ENCODE results near the gene LMO7.

The LMO7 gene

GRCh38 chr13:75745387-75745786, 109.3 kb downstream of the LMO7 start:
- no peak for DNase-seq (ENCODE audit: low read depth)
- H3K4me3 ChIP-seq (replicated peaks; ENCODE audit: low read depth, low read length) = no peak overlapping the region
- no peak for TF ChIP-seq CTCF (IDR thresholded peaks at IDR 0.05; ENCODE audit: low read length, missing control alignments)

GRCh38 chr13:75748874-75749273, 112.7 kb downstream of the LMO7 start:
- H3K4me3 ChIP-seq (replicated peaks; ENCODE audit: low read depth, low read length) = no peak overlapping the region
- no peak for TF ChIP-seq CTCF (IDR thresholded peaks at IDR 0.05; ENCODE audit: low read length, missing control alignments)
- no peak for DNase-seq (ENCODE audit: low read depth)

- peak; percentile 39 for DNase-seq (ENCODE audit: low read depth)
- no peak for TF ChIP-seq CTCF (IDR thresholded peaks at IDR 0.05; ENCODE audit: low read length, missing control alignments)
- no peak overlapping the region for H3K4me3 ChIP-seq (replicated peaks; ENCODE audit: low read depth, low read length)
Measured at GRCh38 chr13:75749407-75749806, 113.3 kb downstream of the LMO7 start.

DNA sequence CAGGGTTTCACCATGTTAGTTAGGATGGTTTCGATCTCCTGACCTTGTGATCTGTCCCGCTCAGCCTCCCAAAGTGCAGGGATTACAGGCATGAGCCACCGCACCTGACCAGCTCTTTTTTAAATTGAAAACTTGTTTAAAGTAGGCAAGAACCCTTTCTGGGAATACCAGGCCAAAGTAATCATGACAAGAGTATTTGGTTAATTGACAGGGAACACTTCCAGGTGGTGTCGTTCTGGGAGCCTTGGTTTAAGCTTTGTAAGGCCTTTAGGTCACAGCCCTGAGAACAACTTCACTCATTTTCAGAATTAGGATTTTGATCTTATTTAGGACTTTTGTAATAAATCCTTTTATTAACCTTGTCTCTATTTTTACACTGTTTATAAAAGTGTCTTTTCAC, 115.2 kb downstream of the LMO7 start:
- no peak for TF ChIP-seq CTCF (IDR thresholded peaks at IDR 0.05; ENCODE audit: low read length, missing control alignments)
- DNase-seq (ENCODE audit: low read depth) = no peak
- no peak overlapping the region for H3K4me3 ChIP-seq (replicated peaks; ENCODE audit: low read depth, low read length)

GRCh38 chr13:75752826-75753225, 116.7 kb downstream of the LMO7 start:
- TF ChIP-seq CTCF (IDR thresholded peaks at IDR 0.05; ENCODE audit: low read length, missing control alignments) = no peak
- H3K4me3 ChIP-seq (replicated peaks; ENCODE audit: low read depth, low read length) = no peak overlapping the region
- no peak for DNase-seq (ENCODE audit: low read depth)

DNA sequence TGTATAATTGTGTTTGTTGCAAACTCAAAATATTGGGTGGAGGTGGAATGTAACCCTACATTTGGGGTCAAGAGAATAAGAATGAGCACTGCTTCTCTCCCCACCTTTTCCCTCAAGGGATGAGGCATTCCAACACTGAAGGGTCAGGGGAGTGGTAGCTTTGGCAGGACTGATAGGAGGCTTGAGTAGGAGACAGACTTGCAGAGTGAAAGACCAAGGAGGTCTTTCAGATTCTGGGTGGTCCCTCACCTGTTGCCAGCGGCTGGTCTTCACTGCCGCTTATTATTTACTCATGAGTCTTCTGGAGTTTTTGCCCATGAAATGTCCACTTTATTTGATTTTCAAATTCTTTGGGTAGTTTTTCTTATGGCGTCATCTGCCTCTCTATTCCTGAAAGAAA, 118.8 kb downstream of the LMO7 start:
- no peak for DNase-seq (ENCODE audit: low read depth)
- no peak for TF ChIP-seq CTCF (IDR thresholded peaks at IDR 0.05; ENCODE audit: low read length, missing control alignments)
- H3K4me3 ChIP-seq (replicated peaks; ENCODE audit: low read depth, low read length) = no peak overlapping the region

DNA sequence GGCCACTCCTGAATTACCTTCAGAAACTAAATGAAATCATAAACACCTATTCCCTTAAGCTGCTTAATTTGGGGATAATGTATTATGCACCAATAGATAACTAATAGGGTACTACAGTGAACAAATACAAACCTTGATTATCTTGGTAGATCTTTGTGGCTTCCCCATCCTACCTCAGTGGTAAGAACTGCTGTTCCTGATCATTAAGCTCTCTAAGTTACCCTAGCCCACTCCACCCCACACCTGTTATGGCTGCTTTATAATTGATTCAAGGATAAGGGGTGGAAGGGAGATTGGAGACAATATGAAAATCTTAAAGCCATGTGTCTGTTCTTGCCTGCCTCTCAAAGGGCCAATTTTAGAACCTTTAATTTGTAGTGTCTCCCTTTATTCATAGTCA, 121.2 kb downstream of the LMO7 start:
- TF ChIP-seq CTCF (IDR thresholded peaks at IDR 0.05; ENCODE audit: low read length, missing control alignments) = no peak
- DNase-seq (ENCODE audit: low read depth) = no peak
- H3K4me3 ChIP-seq (replicated peaks; ENCODE audit: low read depth, low read length) = no peak overlapping the region
